ENCODE measurements around the gene DUSP12. TPM values are rescaled to one million over a fixed set of nuclear protein-coding genes. Genes with fewer than 3 reads are reported as not detected.

Gene DUSP12
- total and polyA plus RNA-seq, 2 experiments from 2014 or later: 28.4 to 37.2 TPM

- H4K20me1 ChIP-seq (replicated peaks; ENCODE audit: insufficient read depth): peaks cover 24% of the 10 kb centered on the region
- no peak overlapping the region for H2AFZ ChIP-seq
- ATAC-seq (no peak), DNase-seq (ENCODE audit: low spot score) (no peak)
- H3K4me3 ChIP-seq: no peak overlapping the region
- H3K9me2 ChIP-seq (ENCODE audit: insufficient read depth): no peaks in the 10 kb centered on the region
- peaks cover 17% of the 10 kb centered on the region for H3K79me2 ChIP-seq (replicated peaks; ENCODE audit: insufficient read depth)
- no peak overlapping the region for H3K27ac ChIP-seq (ENCODE audit: low read depth)
- peaks cover 21% of the 10 kb centered on the region for H3K36me3 Mint-ChIP-seq (ENCODE audit: low read depth)
- H3F3A ChIP-seq (replicated peaks; ENCODE audit: low read depth): no peaks in the 10 kb centered on the region
- no peak overlapping the region for H3K4me2 ChIP-seq
- peaks cover 13% of the 10 kb centered on the region; the same call in 1 of the 2 replicates for H3K36me3 ChIP-seq (ENCODE audit: insufficient read depth)
- H3K27me3 ChIP-seq (ENCODE audit: insufficient read depth): no peaks in the 10 kb centered on the region
- H3K4me1 ChIP-seq (ENCODE audit: insufficient read depth): peaks cover 12% of the 10 kb centered on the region
- H3K4me1 Mint-ChIP-seq: peaks cover 13% of the 10 kb centered on the region; the same call in 2 of the 3 replicates
- no peak overlapping the region; the same call in 2 of the 3 replicates for H3K4me3 Mint-ChIP-seq
- H3K9me3 Mint-ChIP-seq: peaks cover 3% of the 10 kb centered on the region; the same call in 2 of the 3 replicates
- H3K27me3 Mint-ChIP-seq (ENCODE audit: insufficient read depth, low read depth, poor library complexity): peaks cover 3% of the 10 kb centered on the region
- no peak for TF ChIP-seq CREB1 (CRISPR knock-in tag; IDR thresholded peaks at IDR 0.05; ENCODE audit: low read depth)
- no peak for TF ChIP-seq ZNF462 (CRISPR knock-in tag; IDR thresholded peaks at IDR 0.05)
- TF ChIP-seq POLR2AphosphoS5 (IDR thresholded peaks at IDR 0.05; ENCODE audit: low read depth): no peak
- TF ChIP-seq CTCF (conservative IDR thresholded peaks at IDR 0.05; ENCODE audit: low read depth in 2 of 2): no peak
- no peak for TF ChIP-seq ETS1 (IDR thresholded peaks at IDR 0.05)
- TF ChIP-seq JUNB (IDR thresholded peaks at IDR 0.05; ENCODE audit: unreplicated experiment): no peak
- TF ChIP-seq NANOG (IDR thresholded peaks at IDR 0.05; ENCODE audit: borderline replicate concordance): no peak
- TF ChIP-seq ZNF331 (CRISPR knock-in tag; IDR thresholded peaks at IDR 0.05; ENCODE audit: low read depth): no peak
- TF ChIP-seq EZH2phosphoT487 (IDR thresholded peaks at IDR 0.05; ENCODE audit: unreplicated experiment): no peak
- no peak for TF ChIP-seq REST (IDR thresholded peaks at IDR 0.05; ENCODE audit: unreplicated experiment)
- no peak for TF ChIP-seq STAT1 (IDR thresholded peaks at IDR 0.05; ENCODE audit: unreplicated experiment)
- TF ChIP-seq ZNF114 (CRISPR knock-in tag; IDR thresholded peaks at IDR 0.05): no peak
- H3K27ac Mint-ChIP-seq: no peak overlapping the region
These were observed 1.8 kb upstream of the DUSP12 start for GRCh38 chr1:161747801-161748200.

Measured in GM23338 (cell line).